ENCODE measurements around the gene CALCOCO2. TPM values are rescaled to one million over a fixed set of nuclear protein-coding genes. Genes with fewer than 3 reads are reported as not detected.

Gene CALCOCO2
- polyA plus RNA-seq, 1 donor (not counting 4 experiments of a cell fraction or from before 2014, with no cell fraction given) = 76.0 TPM

GRCh38 chr17:48816774-48817590, 13.9 kb upstream of the CALCOCO2 start, which contains the start of gene TTLL6:
Gene TTLL6 (minus strand): TSS chr17:48817229. CDS start chr17:48817072, 157 bp downstream.
- Histone ChIP-seq H3K9me3 (ENCODE audit: control insufficient read depth, low read depth, low read length) (no peaks in the 10 kb centered on the region), H2AFZ (ENCODE audit: control insufficient read depth, low read length) (peak within 1 kb of the TSS; percentile 26), H3K4me2 (ENCODE audit: control insufficient read depth, extremely low read depth, insufficient read depth, low read depth, low read length) (peak within 1 kb of the TSS; percentile 73), H3K4me3 (ENCODE audit: control insufficient read depth in 2 of 3, extremely low read depth in 1 of 3, insufficient read depth in 2 of 3, low read depth in 1 of 3, low read length in 3 of 3) (peak within 1 kb of the TSS; percentile 8 to 42 (median 29)), H4K20me1 (ENCODE audit: control insufficient read depth, extremely low read depth, insufficient read depth, low read length) (no peaks in the 10 kb centered on the region), H3K36me3 (ENCODE audit: control insufficient read depth in 2 of 2, extremely low read depth in 1 of 2, insufficient read depth in 2 of 2, low read length in 2 of 2) (no peaks in the 10 kb centered on the region), H3K9ac (ENCODE audit: control insufficient read depth, extremely low read depth, insufficient read depth, low read length) (no peak within 1 kb of the TSS), H3K27me3 (ENCODE audit: control insufficient read depth, extremely low read depth, insufficient read depth, low read length) (peaks cover 41% of the 10 kb centered on the region), H3K79me2 (ENCODE audit: control insufficient read depth, insufficient read depth, low read length) (no peaks in the 10 kb centered on the region), H3K9me1 (ENCODE audit: control insufficient read depth, extremely low read depth, insufficient read depth, low read length) (no peaks in the 10 kb centered on the region), H3K27ac (ENCODE audit: control insufficient read depth, insufficient read depth, low read length) (no peak within 1 kb of the TSS), H3K4me1 (ENCODE audit: control insufficient read depth, extremely low read depth, insufficient read depth, low read length) (peaks cover 9% of the 10 kb centered on the region)
- DNase-seq (ENCODE audit: low read depth, low spot score) = no peak
- TF ChIP-seq EZH2 (IDR thresholded peaks at IDR 0.05; ENCODE audit: low read length) (no peak), CTCF (optimal IDR thresholded peaks at IDR 0.05 in 1 of 3, IDR thresholded peaks at IDR 0.05 in 1 of 3, conservative IDR thresholded peaks at IDR 0.05 in 1 of 3; ENCODE audit: extremely low read depth in 1 of 3, insufficient read depth in 2 of 3, low read length in 3 of 3) (no peak)
- FAIRE-seq = no peak
- dilution Hi-C loops (cut with MboI; ENCODE audit: extremely low pct_ligation_motif_present, low sequenced_read_pairs) = loop anchor here (10.0 kb wide), 1 partner anchor 68 kb away; no protein-coding TSS in a partner anchor

- Histone ChIP-seq H3K4me3 (ENCODE audit: control insufficient read depth in 2 of 3, extremely low read depth in 1 of 3, insufficient read depth in 2 of 3, low read depth in 1 of 3, low read length in 3 of 3) (no peak overlapping the region), H3K4me2 (ENCODE audit: control insufficient read depth, extremely low read depth, insufficient read depth, low read depth, low read length) (no peak overlapping the region), H3K27me3 (ENCODE audit: control insufficient read depth, extremely low read depth, insufficient read depth, low read length) (peaks cover 41% of the 10 kb centered on the region), H3K27ac (ENCODE audit: control insufficient read depth, insufficient read depth, low read length) (no peak overlapping the region), H3K9me3 (ENCODE audit: control insufficient read depth, low read depth, low read length) (no peaks in the 10 kb centered on the region), H3K9ac (ENCODE audit: control insufficient read depth, extremely low read depth, insufficient read depth, low read length) (no peak overlapping the region), H3K4me1 (ENCODE audit: control insufficient read depth, extremely low read depth, insufficient read depth, low read length) (peaks cover 9% of the 10 kb centered on the region), H3K36me3 (ENCODE audit: control insufficient read depth in 2 of 2, extremely low read depth in 1 of 2, insufficient read depth in 2 of 2, low read length in 2 of 2) (no peaks in the 10 kb centered on the region), H3K9me1 (ENCODE audit: control insufficient read depth, extremely low read depth, insufficient read depth, low read length) (no peaks in the 10 kb centered on the region), H3K79me2 (ENCODE audit: control insufficient read depth, insufficient read depth, low read length) (no peaks in the 10 kb centered on the region), H2AFZ (ENCODE audit: control insufficient read depth, low read length) (no peak overlapping the region), H4K20me1 (ENCODE audit: control insufficient read depth, extremely low read depth, insufficient read depth, low read length) (no peaks in the 10 kb centered on the region)
- no peak for DNase-seq (ENCODE audit: low read depth, low spot score)
- dilution Hi-C loops (cut with MboI; ENCODE audit: extremely low pct_ligation_motif_present, low sequenced_read_pairs) = loop anchor here (10.0 kb wide), 1 partner anchor 66 kb away; no protein-coding TSS in a partner anchor
- no peak for FAIRE-seq
- TF ChIP-seq EZH2 (IDR thresholded peaks at IDR 0.05; ENCODE audit: low read length) (no peak), CTCF (optimal IDR thresholded peaks at IDR 0.05 in 1 of 3, IDR thresholded peaks at IDR 0.05 in 1 of 3, conservative IDR thresholded peaks at IDR 0.05 in 1 of 3; ENCODE audit: extremely low read depth in 1 of 3, insufficient read depth in 2 of 3, low read length in 3 of 3) (no peak)
Measured at GRCh38 chr17:48818361-48818841, 12.4 kb upstream of the CALCOCO2 start.
